ENCODE results near the gene ORM1.
"Not testable (repeated sequence)": the region's sequence is repeated elsewhere in the genome, so short reads cannot be mapped to it uniquely, and the experiment has no call there.

ORM1 gene

DNA sequence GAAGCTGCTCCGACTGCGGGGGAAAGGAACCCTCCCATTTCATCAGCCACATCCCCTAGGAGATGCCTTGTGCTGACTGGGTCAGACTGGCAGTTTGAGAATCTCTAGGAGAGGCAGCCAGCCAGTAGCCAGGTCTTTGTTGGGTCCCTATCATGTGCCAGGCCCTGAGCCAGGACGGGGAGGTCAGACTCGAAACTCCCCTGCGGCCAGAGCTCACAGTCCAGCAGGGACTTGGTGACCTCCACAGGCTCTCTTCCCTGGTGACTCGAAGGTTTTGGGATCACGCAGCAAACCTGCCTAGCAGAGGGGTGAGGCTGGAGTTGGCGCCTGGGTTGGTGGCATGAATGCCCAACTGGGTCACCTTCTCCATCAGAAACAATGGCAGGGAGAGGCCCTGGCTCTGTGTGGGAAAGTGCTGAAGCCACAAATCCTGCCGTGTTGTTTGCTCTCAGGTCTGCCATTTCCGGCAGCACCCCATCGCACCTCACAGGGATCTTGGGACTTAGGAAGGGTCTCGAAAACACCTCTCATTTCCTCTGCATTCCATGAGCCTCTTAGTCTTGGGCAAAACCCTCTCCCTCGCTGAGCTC lies 14.4 kb upstream of the ORM1 start:
- DNase-seq (ENCODE audit: low read depth), result no peak

DNA sequence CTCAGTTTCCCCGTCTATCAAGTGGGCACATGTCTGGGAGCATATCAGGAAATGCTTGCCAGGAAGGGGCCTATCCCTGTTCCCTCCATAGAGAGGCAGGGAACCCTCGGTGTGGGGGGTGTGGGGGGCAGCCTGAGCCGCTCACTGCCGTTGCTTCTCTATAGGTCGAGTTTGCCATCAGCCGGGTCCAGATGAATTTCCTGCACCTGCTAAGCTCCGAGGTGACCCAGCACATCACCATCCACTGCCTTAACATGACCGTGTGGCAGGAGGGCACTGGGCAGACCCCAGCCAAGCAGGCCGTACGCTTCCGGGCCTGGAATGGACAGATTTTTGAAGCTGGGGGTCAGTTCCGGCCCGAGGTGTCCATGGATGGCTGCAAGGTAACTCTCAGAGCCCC lies 13.8 kb upstream of the ORM1 start:
- no peak for DNase-seq (ENCODE audit: low read depth)

- DNase-seq (ENCODE audit: low read depth), result no peak
Measured at GRCh38 chr9:114310471-114311450, 12.1 kb upstream of the ORM1 start.

- no peak for DNase-seq (ENCODE audit: low read depth)
Measured at GRCh38 chr9:114311571-114312512, 11.1 kb upstream of the ORM1 start.

- DNase-seq (ENCODE audit: low read depth), result no peak
Measured at GRCh38 chr9:114312513-114312875, 10.4 kb upstream of the ORM1 start.

DNA sequence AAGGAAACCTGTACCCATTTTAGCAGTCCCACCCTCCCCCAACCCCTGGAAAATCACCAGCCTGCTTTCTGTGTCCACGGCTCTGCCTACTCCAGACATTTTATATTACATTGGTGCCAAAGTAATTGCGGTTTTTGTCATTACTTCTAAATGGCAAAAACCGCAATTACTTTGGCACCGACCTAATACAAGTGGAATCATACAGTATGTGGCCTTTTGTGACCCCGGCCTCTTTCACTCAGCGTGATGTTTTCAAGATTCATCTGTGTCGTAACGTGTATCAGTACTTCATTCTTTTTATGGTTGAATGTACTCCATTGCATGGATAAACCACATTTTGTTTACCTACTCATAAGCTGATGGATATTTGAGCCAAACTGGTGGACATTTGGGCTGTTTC lies 9.7 kb upstream of the ORM1 start:
- no peak for DNase-seq (ENCODE audit: low read depth)

- no peak for DNase-seq (ENCODE audit: low read depth)
Measured at GRCh38 chr9:114314256-114314867, 8.5 kb upstream of the ORM1 start.

DNA sequence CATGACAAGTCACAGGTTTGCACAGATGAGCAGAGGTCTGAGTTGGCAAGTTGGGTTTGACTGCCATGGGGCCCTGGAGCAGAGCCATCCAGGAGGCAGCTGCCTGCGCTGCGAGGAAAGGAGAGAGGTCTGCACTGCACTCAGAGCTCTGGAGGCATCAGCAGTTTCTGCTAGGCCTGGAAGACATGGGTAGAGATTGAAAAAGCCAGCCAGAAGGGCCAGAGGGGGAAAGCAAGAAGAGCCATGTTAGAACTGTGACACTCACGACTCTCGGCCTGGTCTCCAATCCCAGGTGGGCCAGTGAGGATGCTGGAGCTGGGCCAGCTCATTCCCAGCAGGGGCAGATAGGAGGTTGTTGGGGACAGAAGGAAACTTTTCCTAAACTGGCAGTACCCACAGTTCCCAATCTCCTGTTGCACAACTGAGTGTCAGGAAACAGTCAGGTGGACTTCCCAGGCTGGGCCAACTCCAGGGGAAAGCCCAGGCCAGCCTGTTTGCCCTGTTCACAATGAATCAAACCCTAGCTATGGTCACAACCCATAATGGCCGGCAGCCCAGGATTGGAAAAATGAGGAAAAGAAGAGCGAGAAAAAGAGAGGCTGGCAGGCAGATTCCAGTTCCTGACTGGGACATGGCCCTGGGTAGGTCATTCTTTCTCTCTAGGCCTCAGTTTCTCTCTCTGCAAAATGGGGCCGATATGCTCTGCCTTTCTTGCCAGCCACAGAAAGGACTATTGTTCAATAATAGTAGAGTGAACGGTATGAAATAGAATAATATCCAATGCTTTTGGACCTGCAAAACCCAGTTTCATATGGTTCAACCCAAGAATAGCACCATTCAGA lies 7.8 kb upstream of the ORM1 start:
- DNase-seq (ENCODE audit: low read depth), result no peak

GRCh38 chr9:114315723-114316363 lies 7.1 kb upstream of the ORM1 start:
- DNase-seq (ENCODE audit: low read depth), result no peak

DNA sequence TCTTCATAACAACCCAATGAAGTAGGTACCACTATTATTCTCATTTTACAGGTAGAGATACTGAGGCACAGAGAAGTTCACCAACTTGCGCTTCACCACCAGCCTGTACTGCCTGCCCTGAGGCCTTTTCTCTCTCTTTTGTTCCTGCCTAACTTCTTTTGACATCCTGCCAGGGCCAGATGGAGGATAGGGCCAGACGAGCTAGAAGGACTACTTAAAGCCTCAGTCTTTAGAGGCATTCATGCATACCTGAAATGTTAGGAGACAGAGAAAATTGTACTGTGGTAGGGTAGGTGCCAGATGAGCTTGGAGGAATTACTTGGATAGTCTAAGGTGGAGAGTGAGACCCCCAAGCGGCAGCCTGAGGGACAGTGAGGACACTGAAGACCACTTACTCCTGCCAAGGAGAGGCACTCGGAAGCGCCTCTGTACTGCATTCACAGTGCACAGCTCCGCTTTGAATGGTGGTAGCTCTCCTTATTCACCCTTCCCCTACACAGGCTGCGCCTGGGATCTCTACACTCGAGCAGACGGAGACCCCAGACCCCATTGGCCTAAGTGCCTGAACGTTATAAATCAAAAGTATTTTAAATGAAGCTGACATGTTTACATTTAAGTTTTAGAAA lies 6.2 kb upstream of the ORM1 start:
- DNase-seq (ENCODE audit: low read depth), result no peak

DNA sequence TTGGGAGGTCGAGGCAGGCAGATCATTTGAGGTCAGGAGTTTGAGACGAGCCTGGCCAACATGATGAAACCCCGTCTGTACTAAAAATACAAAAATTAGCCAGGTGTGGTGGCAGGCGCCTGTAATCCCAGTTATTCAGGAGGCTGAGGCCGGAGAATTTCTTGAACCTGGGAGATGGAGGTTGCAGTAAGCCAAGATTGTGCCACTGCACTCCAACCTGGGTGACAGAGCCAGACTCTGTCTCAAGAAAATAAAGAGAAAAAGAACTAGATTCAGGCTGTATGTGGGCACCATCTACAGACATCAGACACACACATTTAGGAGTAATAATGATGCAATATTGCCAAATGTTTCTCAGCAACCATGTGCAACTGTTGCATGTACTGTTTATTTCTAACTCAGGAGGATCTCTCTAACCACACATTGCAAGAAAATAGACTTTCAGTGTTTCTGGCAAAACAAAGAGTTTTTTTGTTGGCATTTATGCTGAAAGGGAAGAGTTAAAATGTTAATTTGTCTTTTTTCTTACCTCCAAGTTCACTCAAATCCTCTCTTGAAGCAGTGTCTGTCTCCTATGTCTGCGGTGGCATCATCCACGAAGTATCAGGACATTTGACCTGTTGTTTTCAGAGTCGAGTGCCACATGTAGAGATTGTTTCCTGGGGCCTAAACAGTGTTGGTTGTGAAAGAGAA lies 5.1 kb upstream of the ORM1 start:
- no peak for DNase-seq (ENCODE audit: low read depth)

GRCh38 chr9:114318416-114318815 lies 4.5 kb upstream of the ORM1 start:
- no peak for DNase-seq (ENCODE audit: low read depth)

GRCh38 chr9:114319147-114319546 lies 3.8 kb upstream of the ORM1 start:
- DNase-seq (ENCODE audit: low read depth), result no peak

- not testable (repeated sequence) for DNase-seq (ENCODE audit: low read depth)
Measured at GRCh38 chr9:114320710-114321109, 2.2 kb upstream of the ORM1 start.

DNA sequence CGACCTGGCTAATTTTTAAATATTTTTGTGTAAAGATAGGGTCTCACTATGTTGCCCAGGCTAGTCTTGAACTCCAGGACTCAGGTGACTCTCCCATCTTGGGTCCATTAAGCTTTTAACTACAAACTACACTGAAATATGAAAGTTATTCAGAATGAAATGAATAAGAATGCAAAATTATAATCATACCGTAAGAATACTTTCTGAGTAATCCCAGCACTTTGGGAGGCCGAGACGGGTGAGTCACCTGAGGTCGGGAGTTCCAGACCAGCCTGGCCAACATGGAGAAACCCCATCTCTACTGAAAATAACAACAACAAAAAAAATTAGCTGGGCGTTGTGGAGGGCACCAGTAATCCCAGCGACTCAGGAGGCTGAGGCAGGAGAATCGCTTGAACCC lies 1.1 kb upstream of the ORM1 start:
- DNase-seq (ENCODE audit: low read depth), result no peak

DNA sequence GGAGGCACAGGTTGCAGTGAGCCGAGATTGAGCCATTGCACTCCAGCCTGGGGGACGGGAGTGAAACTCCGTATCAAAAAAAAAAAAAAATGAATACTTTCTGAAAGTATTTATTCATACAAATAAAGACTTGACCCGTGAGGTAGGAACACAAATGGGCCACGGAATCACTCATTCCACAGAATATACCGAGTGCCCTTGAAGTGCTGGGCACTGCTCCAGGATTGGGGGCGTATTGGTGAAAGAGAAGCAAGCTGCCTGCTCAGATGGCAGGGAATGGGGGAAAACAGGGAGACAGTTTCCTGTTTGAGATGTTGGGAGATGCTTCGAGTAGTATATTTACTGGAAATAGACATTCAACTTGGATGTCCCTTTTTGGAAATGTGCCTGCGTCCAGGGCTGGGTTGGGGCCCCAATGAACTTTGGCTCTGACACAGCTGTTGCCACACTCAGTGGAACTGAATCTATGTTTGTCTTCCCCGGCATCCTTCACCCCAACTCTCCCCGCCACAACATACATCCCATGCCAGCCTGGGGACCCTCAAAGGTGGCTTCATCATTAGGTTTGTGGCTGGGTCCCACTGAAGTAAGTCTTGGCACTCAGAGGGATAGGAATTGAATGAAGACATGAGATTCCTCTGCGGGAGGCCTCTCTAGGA lies 609 bp upstream of the ORM1 start:
- DNase-seq (ENCODE audit: low read depth), result not testable (repeated sequence)

- DNase-seq (ENCODE audit: low read depth), result not testable (repeated sequence)
Measured at GRCh38 chr9:114323849-114324248, 951 bp downstream of the ORM1 start.

- DNase-seq (ENCODE audit: low read depth), result no peak
Measured at GRCh38 chr9:114324492-114324891, 1.6 kb downstream of the ORM1 start.

DNA sequence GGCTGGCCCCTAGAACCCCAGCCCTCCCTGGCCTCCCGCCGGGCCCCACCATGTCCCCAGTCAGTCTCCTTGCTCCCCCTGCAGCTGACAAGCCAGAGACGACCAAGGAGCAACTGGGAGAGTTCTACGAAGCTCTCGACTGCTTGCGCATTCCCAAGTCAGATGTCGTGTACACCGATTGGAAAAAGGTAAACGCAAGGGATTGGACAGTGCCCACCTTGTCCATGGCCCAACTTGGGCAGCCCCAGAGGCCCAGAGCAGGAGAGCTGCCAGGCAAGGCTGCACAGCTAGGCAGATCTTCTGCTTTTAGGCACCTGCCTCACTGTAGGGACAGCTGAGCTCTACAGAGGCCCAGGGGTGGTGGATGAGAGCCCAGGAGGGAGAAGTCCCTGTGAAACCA lies 2.1 kb downstream of the ORM1 start:
- DNase-seq (ENCODE audit: low read depth), result not testable (repeated sequence)

Measured in activated T-cell treated with anti-CD3 and anti-CD28 coated beads for 1 hour (primary cell).